Panc1 (cell line): ENCODE results near the gene SMAD3.
A peak's percentile ranks its signal among the peaks of the same experiment; 100 is the strongest.

ENCODE experiments used
- CTCF ChIP-seq: fragments of 450-650 bp; IDR thresholded peaks from 2 replicates; pipeline ENCODE4 v1.5.1; 2017; ENCODE audit warnings: mild to moderate bottlenecking
- POLR2AphosphoS5 ChIP-seq: IDR thresholded peaks from 2 replicates; pipeline ENCODE4 v1.6.1; 2012; ENCODE audit warnings: mild to moderate bottlenecking, low read depth, low read length, moderate library complexity

GRCh38 chr15:67082007-67082536 lies 16.7 kb downstream of the SMAD3 start:
- TF ChIP-seq CTCF, result no peak
- peak; percentile 85 for TF ChIP-seq POLR2AphosphoS5
